CD4-positive, alpha-beta T cell treated with Interleukin-15 for 4 hours (primary cell): ENCODE measurements around the gene PIGC.

Experiments
- DNase-seq: peaks from one replicate; pipeline ENCODE4 v3.0.0-alpha.2; 2020; ENCODE audit warnings: low spot score

Gene PIGC

GRCh38 chr1:172443666-172444453 lies at the start of gene PIGC:
Gene PIGC (minus strand): TSS chr1:172444069. CDS start chr1:172442622, 1,447 bp downstream.
- DNase-seq, result peak; percentile 91

GRCh38 chr1:172492421-172492820 lies 48.6 kb upstream of the PIGC start:
- no peak for DNase-seq

- no peak for DNase-seq
Observed at GRCh38 chr1:172489847-172490246, 46.0 kb upstream of the PIGC start.

- no peak for DNase-seq
Observed at GRCh38 chr1:172488393-172488792, 44.5 kb upstream of the PIGC start.

GRCh38 chr1:172487550-172487949 lies 43.7 kb upstream of the PIGC start:
- DNase-seq, result no peak

GRCh38 chr1:172486805-172487454 lies 43.1 kb upstream of the PIGC start:
- DNase-seq, result no peak

- no peak for DNase-seq
Observed at GRCh38 chr1:172485626-172486025, 41.8 kb upstream of the PIGC start.

- DNase-seq, result no peak
Observed at GRCh38 chr1:172484252-172484651, 40.4 kb upstream of the PIGC start.

GRCh38 chr1:172483448-172483847 lies 39.6 kb upstream of the PIGC start:
- no peak for DNase-seq

GRCh38 chr1:172482044-172482443 lies 38.2 kb upstream of the PIGC start:
- DNase-seq, result no peak

- no peak for DNase-seq
Observed at GRCh38 chr1:172480431-172480830, 36.6 kb upstream of the PIGC start.

- no peak for DNase-seq
Observed at GRCh38 chr1:172478485-172478884, 34.6 kb upstream of the PIGC start.

- DNase-seq, result no peak
Observed at GRCh38 chr1:172477741-172478140, 33.9 kb upstream of the PIGC start.

GRCh38 chr1:172477216-172477615 lies 33.3 kb upstream of the PIGC start:
- DNase-seq, result no peak

GRCh38 chr1:172476218-172476811 lies 32.4 kb upstream of the PIGC start:
- no peak for DNase-seq

- no peak for DNase-seq
Observed at GRCh38 chr1:172473842-172474241, 30.0 kb upstream of the PIGC start.

GRCh38 chr1:172473302-172473701 lies 29.4 kb upstream of the PIGC start:
- DNase-seq, result no peak

- DNase-seq, result no peak
Observed at GRCh38 chr1:172472495-172472894, 28.6 kb upstream of the PIGC start.

- DNase-seq, result no peak
Observed at GRCh38 chr1:172471666-172472065, 27.8 kb upstream of the PIGC start.

- DNase-seq, result no peak
Observed at GRCh38 chr1:172470149-172470548, 26.3 kb upstream of the PIGC start.

- no peak for DNase-seq
Observed at GRCh38 chr1:172469717-172470116, 25.8 kb upstream of the PIGC start.

- DNase-seq, result no peak
Observed at GRCh38 chr1:172468296-172468695, 24.4 kb upstream of the PIGC start.

GRCh38 chr1:172467446-172467845 lies 23.6 kb upstream of the PIGC start:
- DNase-seq, result no peak
